MM.1S (cell line): ENCODE data around the gene SUPT4H1.

Experiments used
- DNase-seq: peaks from one replicate; pipeline ENCODE4 v3.0.0-alpha.2; 2015
- H2AFZ ChIP-seq: fragments of 300-600 bp; sonication (generic); 2 replicates; pipeline ENCODE4 v1.6.0; 2016; ENCODE audit warnings: antibody characterized with exemption, low read length
- H3F3A ChIP-seq: fragments of 300-600 bp; sonication (generic); 2 replicates; pipeline ENCODE4 v1.6.1; 2016; ENCODE audit warnings: mild to moderate bottlenecking, antibody characterized with exemption, low read length, moderate library complexity, mixed read lengths; ENCODE audit not compliant: insufficient read depth
- H3K27ac ChIP-seq: fragments of 300-600 bp; sonication (generic); 2 replicates; pipeline ENCODE4 v1.5.1; 2016; ENCODE audit warnings: mild to moderate bottlenecking, low read length
- H3K27me3 ChIP-seq: fragments of 300-600 bp; sonication (generic); replicated peaks from 2 replicates; pipeline ENCODE4 v1.6.0; 2016; ENCODE audit warnings: low read length; ENCODE audit not compliant: insufficient read depth
- H3K36me3 ChIP-seq: fragments of 300-600 bp; sonication (generic); replicated peaks from 2 replicates; pipeline ENCODE4 v1.6.1; 2016; ENCODE audit warnings: mild to moderate bottlenecking, low read length, mixed read lengths; ENCODE audit not compliant: insufficient read depth
- H3K4me1 ChIP-seq: fragments of 300-600 bp; sonication (generic); 2 replicates; pipeline ENCODE4 v1.6.1; 2016; ENCODE audit warnings: low read length, mixed read lengths
- H3K4me2 ChIP-seq: fragments of 300-600 bp; sonication (generic); 2 replicates; pipeline ENCODE4 v1.6.0; 2016; ENCODE audit warnings: low read depth, low read length
- H3K4me3 ChIP-seq: fragments of 300-600 bp; sonication (generic); 2 replicates; pipeline ENCODE4 v1.5.1; 2016; ENCODE audit warnings: low read length, mixed read lengths
- H3K79me2 ChIP-seq: fragments of 300-600 bp; sonication (generic); 2 replicates; pipeline ENCODE4 v1.6.1; 2016; ENCODE audit warnings: mixed run types, low read length, mixed read lengths
- H3K9ac ChIP-seq: fragments of 300-600 bp; sonication (generic); 2 replicates; pipeline ENCODE4 v1.6.1; 2016; ENCODE audit warnings: low read length, mixed read lengths
- H3K9me2 ChIP-seq: fragments of 300-600 bp; sonication (generic); replicated peaks from 2 replicates; pipeline ENCODE4 v1.6.1; 2016; ENCODE audit warnings: mild to moderate bottlenecking, low read length, mixed read lengths; ENCODE audit not compliant: insufficient read depth
- H3K9me3 ChIP-seq: fragments of 300-600 bp; sonication (generic); replicated peaks from 2 replicates; pipeline ENCODE4 v1.6.1; 2016; ENCODE audit warnings: mild to moderate bottlenecking, low read length, mixed read lengths; ENCODE audit not compliant: insufficient read depth
- H4K20me1 ChIP-seq: fragments of 300-600 bp; sonication (generic); 2 replicates; pipeline ENCODE4 v1.6.1; 2016; ENCODE audit warnings: mild to moderate bottlenecking, low read length, moderate library complexity, mixed read lengths; ENCODE audit not compliant: insufficient read depth
- CTCF ChIP-seq: fragments of 300-600 bp; sonication (generic); IDR thresholded peaks from 2 replicates; pipeline ENCODE4 v1.5.1; 2016; ENCODE audit warnings: antibody characterized with exemption, low read length, mixed read lengths
- EZH2 ChIP-seq: fragments of 300-600 bp; sonication (generic); optimal IDR thresholded peaks from 2 replicates; pipeline ENCODE3; 2017; ENCODE audit warnings: low read depth, mild to moderate bottlenecking, antibody characterized with exemption, low read length, mixed read lengths
- EZH2phosphoT487 ChIP-seq: fragments of 300-600 bp; sonication (generic); IDR thresholded peaks from 2 replicates; pipeline ENCODE4 v1.6.1; 2018; ENCODE audit warnings: antibody characterized with exemption, low read length

SUPT4H1 gene

GRCh38 chr17:58325289-58325726 lies 26.7 kb downstream of the SUPT4H1 start:
- no peak for DNase-seq
- peaks cover 3% of the 10 kb centered on the region; the same call in 1 of the 2 replicates for H3K79me2 ChIP-seq
- no peak overlapping the region for H3K9ac ChIP-seq
- H3K27me3 ChIP-seq, result 0 out of 2 replicates have a peak, but pooled peaks cover 7% of the 10 kb centered on the region
- no peak overlapping the region for H2AFZ ChIP-seq
- peaks cover under 1% of the 10 kb centered on the region; the same call in 1 of the 2 replicates for H4K20me1 ChIP-seq
- H3K9me2 ChIP-seq, result no peaks in the 10 kb centered on the region
- H3K27ac ChIP-seq, result no peak overlapping the region
- H3K4me1 ChIP-seq, result peaks cover 29% of the 10 kb centered on the region
- TF ChIP-seq EZH2phosphoT487 (no peak), EZH2 (no peak), CTCF (no peak)
- H3F3A ChIP-seq, result peaks cover 47% of the 10 kb centered on the region
- H3K9me3 ChIP-seq, result no peaks in the 10 kb centered on the region
- H3K4me2 ChIP-seq, result peak overlapping the region; percentile 43; the same call in 1 of the 2 replicates
- H3K36me3 ChIP-seq, result no peaks in the 10 kb centered on the region
- no peak overlapping the region for H3K4me3 ChIP-seq

- Histone ChIP-seq H3K9ac (peak overlapping the region; percentile 37; the same call in 1 of the 2 replicates), H2AFZ (no peak overlapping the region), H3K9me3 (no peaks in the 10 kb centered on the region), H3K36me3 (no peaks in the 10 kb centered on the region), H3K27me3 (0 out of 2 replicates have a peak, but pooled peaks cover 7% of the 10 kb centered on the region), H3K4me3 (peak overlapping the region; percentile 25; the same call in 1 of the 2 replicates), H3K9me2 (no peaks in the 10 kb centered on the region), H3F3A (peaks cover 41% of the 10 kb centered on the region), H3K27ac (no peak overlapping the region), H3K4me2 (peak overlapping the region; percentile 43; the same call in 1 of the 2 replicates), H4K20me1 (no peaks in the 10 kb centered on the region), H3K79me2 (no peaks in the 10 kb centered on the region), H3K4me1 (peaks cover 23% of the 10 kb centered on the region)
- no peak for DNase-seq
- TF ChIP-seq EZH2, result no peak
- no peak for TF ChIP-seq CTCF
- TF ChIP-seq EZH2phosphoT487, result no peak
Observed at GRCh38 chr17:58324409-58325288, 27.4 kb downstream of the SUPT4H1 start.

GRCh38 chr17:58324056-58324408 lies 28.0 kb downstream of the SUPT4H1 start:
- Histone ChIP-seq H3K9me2 (no peaks in the 10 kb centered on the region), H3F3A (peaks cover 35% of the 10 kb centered on the region), H3K9me3 (no peaks in the 10 kb centered on the region), H2AFZ (no peak overlapping the region), H3K9ac (no peak overlapping the region), H3K27ac (no peak overlapping the region), H3K4me3 (no peak overlapping the region), H3K4me1 (peaks cover 19% of the 10 kb centered on the region), H3K4me2 (peak overlapping the region; percentile 11; the same call in 1 of the 2 replicates), H4K20me1 (no peaks in the 10 kb centered on the region), H3K79me2 (no peaks in the 10 kb centered on the region), H3K36me3 (no peaks in the 10 kb centered on the region), H3K27me3 (0 out of 2 replicates have a peak, but pooled peaks cover 7% of the 10 kb centered on the region)
- no peak for DNase-seq
- no peak for TF ChIP-seq CTCF
- no peak for TF ChIP-seq EZH2phosphoT487
- no peak for TF ChIP-seq EZH2
